RCC 7860 (cell line): Measurements from ENCODE around the gene RTBDN.
"Not testable (repeated sequence)": the region's sequence is repeated elsewhere in the genome, so short reads cannot be mapped to it uniquely, and the experiment has no call there.

ENCODE experiments used
- DNase-seq: peaks from one replicate; pipeline ENCODE4 v3.0.0-alpha.2; 2015; ENCODE audit warnings: low spot score
- FAIRE-seq: peaks from 2 replicates; lab custom pipeline; 2012; peaks lifted over from hg19 to GRCh38; lab: Jason Lieb, UNC

RTBDN gene

DNA sequence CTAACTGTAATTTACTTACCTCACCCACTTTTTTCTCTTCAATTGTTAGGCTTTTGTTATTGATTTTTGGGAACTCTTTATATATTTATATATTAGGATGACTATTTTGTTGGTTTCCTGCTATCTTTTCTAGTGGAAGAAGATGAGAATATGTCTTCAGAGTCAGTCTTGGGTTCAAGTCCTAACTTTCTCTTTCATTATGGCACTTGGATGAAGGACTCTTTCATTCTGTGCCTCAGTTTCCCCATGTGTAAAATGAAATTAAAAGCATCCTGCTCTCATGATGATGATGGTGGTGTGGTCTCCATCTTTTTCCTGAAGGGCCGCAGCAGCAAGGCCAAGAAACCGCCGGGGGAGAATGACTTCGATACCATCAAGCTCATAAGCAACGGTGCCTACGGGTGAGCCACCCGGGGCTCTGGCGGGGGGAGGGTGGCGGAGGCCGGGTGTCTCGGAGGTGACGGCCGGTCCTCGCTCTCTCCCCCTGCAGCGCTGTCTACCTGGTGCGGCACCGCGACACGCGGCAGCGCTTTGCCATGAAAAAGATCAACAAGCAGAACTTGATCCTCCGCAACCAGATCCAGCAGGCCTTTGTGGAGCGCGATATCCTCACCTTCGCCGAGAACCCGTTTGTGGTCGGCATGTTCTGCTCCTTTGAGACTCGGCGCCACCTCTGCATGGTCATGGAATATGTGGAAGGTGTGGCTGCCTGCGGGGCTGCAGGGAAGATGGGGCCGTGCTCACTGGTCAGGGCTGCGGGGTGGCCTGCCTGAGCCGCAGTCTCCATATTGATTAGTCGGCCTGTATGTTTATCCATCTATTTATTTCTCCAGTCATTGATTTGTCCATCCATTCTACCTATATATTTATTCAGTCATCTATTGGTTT is 23.9 kb upstream of the RTBDN start:
- DNase-seq: no peak
- no peak for FAIRE-seq

DNA sequence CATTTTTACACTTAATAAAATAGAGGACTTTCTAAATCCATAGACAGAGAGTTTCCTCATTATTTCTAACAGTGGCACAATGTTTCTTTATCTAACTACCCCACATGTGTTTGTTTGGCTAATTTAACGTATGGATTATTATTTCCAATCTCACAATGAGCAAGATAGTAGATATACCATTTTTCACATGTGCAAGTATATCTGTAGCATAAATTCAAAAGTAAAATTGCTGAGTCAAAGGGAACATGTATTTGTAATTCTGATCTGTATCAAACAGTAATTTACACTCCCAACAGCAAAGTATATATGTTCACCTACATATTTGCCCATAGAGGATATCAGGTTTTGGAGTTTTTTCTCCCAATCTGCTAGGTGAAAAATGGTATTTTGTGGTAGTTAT is 22.3 kb upstream of the RTBDN start:
- FAIRE-seq (no peak), DNase-seq (no peak)

DNA sequence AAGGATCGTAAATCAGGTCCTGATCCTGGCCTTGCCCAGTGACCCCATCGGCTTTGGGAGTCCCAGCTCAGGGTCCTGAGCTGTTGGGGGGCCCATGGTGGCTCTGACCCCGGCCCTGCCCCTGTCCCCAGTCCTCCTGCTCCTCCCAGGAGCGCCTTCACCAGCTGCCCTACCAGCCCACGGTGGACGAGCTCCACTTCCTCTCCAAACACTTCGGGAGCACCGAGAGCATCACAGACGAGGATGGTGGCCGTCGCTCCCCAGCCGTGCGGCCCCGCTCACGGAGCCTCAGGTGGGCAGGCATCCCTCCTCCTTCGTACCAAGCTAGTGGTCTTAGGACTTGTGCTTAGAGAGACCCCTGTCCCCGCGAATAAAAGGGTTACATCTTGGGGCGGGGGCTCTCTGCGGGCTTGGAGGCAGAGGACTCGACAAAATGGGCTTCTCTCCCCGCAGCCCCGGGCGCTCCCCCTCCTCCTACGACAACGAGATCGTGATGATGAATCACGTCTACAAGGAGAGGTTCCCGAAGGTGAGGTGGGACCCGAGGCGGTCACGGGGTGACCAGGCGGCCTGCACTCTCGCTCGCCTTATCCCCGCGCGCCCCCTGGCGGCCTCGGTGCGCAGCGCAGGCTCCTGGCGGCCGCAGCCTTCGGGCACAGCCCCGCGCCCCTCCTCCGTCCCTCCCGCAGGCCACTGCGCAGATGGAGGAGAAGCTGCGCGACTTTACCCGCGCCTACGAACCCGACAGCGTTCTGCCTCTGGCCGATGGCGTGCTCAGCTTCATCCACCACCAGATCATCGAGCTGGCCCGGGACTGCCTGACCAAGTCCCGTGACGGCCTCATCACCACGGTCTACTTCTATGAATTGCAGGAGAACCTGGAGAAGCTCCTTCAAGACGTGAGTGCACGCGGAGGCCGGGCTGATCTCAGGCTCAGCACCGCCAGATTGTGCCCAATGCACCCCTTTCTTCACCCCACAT is 13.1 kb upstream of the RTBDN start:
- FAIRE-seq: no peak

DNA sequence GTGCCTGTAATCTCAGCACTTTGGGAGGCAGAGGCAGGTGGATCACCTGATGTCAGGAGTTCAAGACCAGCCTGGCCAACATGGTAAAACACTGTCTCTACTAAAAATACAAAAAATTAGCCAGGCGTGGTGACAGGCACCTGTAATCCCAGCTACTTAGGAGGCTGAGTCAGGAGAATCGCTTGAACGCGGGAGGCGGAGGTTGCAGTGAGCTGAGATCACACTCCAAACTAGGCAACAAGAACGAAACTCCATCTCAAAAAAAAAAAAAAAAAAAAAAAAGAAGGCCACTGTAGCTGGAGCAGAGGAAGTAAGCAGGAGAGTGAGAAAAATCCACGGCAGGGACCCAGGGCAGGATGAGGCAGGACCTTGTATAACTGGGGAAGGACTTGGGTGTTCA is 12.2 kb upstream of the RTBDN start:
- not testable (repeated sequence) for FAIRE-seq, DNase-seq

More for the DNA sequence above, 13.1 kb upstream of the RTBDN start:
- DNase-seq: peak; percentile 73

- FAIRE-seq: no peak
- no peak for DNase-seq
Measured at GRCh38 chr19:12843999-12844732, 9.8 kb upstream of the RTBDN start.

- DNase-seq (no peak), FAIRE-seq (no peak)
Measured at GRCh38 chr19:12843328-12843727, 8.9 kb upstream of the RTBDN start.

- FAIRE-seq: no peak
- DNase-seq: no peak
Measured at GRCh38 chr19:12842511-12842910, 8.1 kb upstream of the RTBDN start.

DNA sequence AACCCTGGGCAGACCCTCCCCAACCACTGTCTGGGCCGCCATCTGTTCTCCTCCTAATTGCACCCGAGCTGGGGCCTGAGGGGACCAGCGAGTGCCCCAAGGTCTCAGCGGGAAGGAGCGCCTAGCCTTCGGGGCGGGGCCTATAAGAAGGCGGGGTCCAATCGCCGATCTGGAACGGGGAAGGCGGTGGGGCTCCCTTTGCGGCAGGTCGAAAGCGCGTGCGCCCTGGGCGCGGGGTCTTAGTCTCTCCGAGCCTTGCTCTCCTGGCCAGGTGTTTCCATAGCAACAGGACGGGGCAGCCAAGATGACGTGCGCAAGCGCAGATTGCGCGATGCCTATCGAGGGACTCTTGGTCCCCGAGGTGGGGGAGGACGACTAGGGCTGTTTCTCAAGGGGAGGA is 6.7 kb upstream of the RTBDN start:
- no peak for FAIRE-seq
- DNase-seq: no peak

GRCh38 chr19:12840091-12841079 is 6.0 kb upstream of the RTBDN start:
- DNase-seq: no peak
- no peak for FAIRE-seq

DNA sequence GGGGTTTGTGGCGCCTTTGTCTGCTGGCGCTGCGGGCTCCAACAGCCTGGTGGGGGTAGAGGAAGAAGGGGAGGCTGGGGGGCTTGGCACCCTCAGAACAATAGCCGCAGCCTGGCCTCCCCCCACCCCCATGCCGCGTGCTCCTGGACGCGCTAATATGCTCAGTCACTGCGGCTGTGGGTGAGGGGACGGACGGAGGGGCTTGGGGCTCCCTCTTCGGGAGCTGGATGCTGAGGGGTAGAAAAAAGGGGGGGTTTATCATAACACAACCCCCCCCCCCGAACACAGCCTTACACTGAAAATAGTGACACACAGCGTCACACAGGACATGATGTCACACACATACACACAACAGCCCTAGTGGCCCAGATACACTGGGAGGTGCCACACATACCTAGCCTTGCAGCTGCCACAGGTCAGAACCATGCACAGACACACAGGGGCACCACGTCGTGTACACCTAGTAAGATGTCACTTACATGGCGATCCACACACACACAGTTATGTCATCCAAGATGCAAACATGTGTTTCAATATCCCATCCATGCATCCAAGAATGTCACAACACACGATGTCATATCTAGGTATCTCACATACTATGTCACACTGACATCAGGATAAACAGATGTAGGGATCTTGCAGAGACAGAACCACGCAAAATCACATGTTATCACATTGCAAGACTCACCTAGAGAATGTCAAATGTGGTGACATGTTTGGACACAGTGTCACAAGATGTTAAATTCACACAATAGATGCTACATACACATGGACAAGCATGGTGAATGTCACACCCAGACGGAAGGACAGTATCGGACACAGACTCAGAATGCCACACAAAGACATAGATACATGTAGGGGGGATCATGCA is 4.7 kb upstream of the RTBDN start:
- FAIRE-seq: no peak

DNA sequence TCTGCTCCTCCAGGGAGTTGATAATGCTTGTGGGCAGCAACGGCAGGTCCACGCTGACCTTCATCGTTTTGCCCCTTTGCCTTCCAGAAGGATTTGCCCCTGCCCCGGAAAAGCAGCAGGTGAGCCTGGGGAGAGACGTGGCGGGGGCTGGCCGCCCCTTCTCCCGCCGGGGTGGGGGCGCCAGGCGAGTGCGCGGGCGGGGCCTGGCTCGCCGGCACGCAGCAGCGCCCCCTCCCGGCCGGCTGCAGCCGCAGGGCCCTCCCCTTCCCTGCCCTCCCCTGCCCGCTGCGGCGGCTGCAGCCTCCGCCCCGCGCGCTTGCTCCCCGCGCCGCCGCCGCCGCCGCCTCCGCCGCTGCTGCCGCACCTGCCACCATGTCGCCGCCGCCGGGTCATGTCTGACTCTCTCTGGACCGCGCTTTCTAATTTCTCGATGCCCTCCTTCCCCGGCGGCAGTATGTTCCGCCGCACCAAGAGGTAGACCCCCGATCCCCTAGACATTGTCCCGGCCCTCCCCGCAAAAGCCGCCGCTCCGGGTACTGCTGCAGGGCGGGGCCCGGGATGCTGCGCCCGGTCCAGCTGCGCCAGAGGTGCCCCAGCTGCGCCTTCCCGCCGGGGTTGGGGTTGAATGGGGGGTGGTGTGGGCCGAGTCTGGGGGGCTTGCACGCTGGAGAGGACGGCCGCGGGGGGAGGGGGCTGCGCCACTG is 4.0 kb upstream of the RTBDN start, which contains the start of gene MAST1:
MAST1 (plus strand) TSS at position 334 of the 704 bp plus-strand sequence; CDS start at position 392, 58 bp downstream.
- FAIRE-seq (no peak), DNase-seq (no peak)

More for the DNA sequence above, 4.7 kb upstream of the RTBDN start:
- DNase-seq: no peak

- FAIRE-seq: no peak
- DNase-seq: peak; percentile 63
Measured at GRCh38 chr19:12837225-12837624, 2.8 kb upstream of the RTBDN start.

DNA sequence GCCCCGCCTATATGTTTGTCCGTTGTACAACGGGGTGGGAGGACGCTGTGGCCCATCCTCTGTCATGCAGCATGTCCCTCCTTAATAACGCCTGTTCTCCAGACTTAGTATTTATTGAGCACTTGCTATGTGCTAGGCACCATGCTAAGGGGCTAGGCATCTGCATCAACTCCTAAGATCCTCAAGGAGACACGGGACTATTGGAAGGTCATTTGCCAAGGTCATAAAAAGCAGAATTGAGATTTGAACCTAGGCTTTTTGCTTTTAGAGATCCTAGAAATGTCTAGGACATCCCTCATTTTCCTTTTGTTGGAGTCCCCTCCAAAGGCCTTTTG is 2.1 kb upstream of the RTBDN start:
- FAIRE-seq (no peak), DNase-seq (no peak)

DNA sequence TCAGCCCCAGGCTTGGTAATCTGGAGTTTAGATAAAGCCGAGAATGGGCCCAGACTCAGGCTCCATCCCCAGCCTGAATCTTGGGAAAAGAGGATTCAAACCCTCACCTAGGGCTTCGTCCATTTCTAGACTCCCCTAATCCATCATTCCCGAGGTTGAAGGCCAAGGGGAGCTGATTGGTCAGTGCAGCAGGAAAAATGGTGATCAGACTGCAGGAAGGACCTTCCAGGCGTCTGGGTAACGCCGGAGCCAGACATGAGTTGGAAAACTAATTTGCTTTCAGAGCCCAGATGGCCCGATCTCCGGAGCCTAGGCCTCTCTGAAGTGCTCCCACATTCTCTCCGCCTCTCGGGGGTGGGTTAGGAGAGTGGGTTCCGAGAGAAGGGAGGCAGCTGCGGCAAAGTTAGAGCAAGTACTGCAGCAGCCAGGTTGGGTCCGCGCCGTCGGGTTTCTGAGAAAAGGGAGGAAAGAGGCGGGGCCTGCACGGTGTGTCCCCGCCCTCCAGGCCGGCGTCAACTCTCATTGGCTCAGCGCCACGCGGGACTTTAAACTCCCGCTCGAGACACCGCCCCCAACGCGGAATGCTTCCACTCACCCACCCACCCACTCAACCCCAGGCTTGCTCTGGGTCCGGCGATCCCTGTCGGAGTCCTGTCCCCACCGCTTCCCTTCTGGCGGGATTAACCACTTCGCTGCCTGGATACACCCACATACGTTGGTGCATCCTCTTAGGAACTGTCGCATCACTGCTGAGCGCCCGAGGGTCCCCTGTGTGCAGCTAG is 788 bp upstream of the RTBDN start:
- DNase-seq (no peak), FAIRE-seq (no peak)

- no peak for FAIRE-seq
- DNase-seq: no peak
Measured at GRCh38 chr19:12833738-12834565, 427 bp downstream of the RTBDN start.

DNA sequence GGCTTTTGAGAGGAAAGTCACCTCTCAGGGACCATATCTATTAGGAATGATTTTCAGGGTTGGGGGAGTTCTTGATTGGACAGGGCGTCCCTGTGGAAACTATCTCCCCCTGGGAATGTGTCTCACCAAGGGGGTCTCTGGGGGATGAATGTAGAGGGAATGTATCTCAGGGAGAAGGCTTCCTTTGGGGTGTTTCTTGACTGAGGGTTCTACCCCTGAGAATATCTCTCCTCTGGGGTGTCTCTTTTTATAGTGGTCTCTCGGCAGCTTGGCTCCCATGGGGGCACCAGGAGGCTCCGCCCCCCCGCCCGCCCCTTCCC is 1.0 kb downstream of the RTBDN start:
- DNase-seq (no peak), FAIRE-seq (no peak)

GRCh38 chr19:12828494-12828893 is 5.9 kb downstream of the RTBDN start:
- FAIRE-seq (no peak), DNase-seq (no peak)
